Mesendoderm (in vitro differentiated cells): ENCODE data around the gene ANGPTL3.
"Not testable (repeated sequence)": the region's sequence is repeated elsewhere in the genome, so short reads cannot be mapped to it uniquely, and the experiment has no call there.

Experiments used
- DNase-seq: peaks from one replicate; pipeline ENCODE4 v3.0.0; 2013
- H2AK5ac ChIP-seq: 2 replicates; pipeline ENCODE4 v1.6.1; 2013; ENCODE audit warnings: low read length, inconsistent platforms
- H2BK120ac ChIP-seq: 2 replicates; pipeline ENCODE4 v1.6.1; 2013; ENCODE audit warnings: low read depth, mild to moderate bottlenecking, low read length, moderate library complexity, mixed read lengths
- H2BK15ac ChIP-seq: replicated peaks from 2 replicates; pipeline ENCODE4 v1.6.1; 2013; ENCODE audit warnings: low read depth, mild to moderate bottlenecking, moderate library complexity
- H2BK5ac ChIP-seq: 2 replicates; pipeline ENCODE4 v1.6.1; 2013; ENCODE audit warnings: low read length, inconsistent platforms
- H3K18ac ChIP-seq: 2 replicates; pipeline ENCODE4 v1.6.1; 2013; ENCODE audit warnings: mild to moderate bottlenecking, low read length, mixed read lengths
- H3K23ac ChIP-seq: one replicate; pipeline ENCODE4 v1.6.1; 2013; ENCODE audit warnings: low read length
- H3K27ac ChIP-seq: 2 replicates; pipeline ENCODE4 v1.5.1; 2013; ENCODE audit warnings: low read depth, mild to moderate bottlenecking, inconsistent platforms, low read length, moderate library complexity
- H3K27me3 ChIP-seq: 2 replicates; pipeline ENCODE4 v1.6.1; 2013; ENCODE audit warnings: low read length, control low read depth, mild to moderate bottlenecking, inconsistent platforms; ENCODE audit not compliant: insufficient read depth, poor library complexity
- H3K36me3 ChIP-seq: 2 replicates; pipeline ENCODE4 v1.6.1; 2013; ENCODE audit warnings: low read length, inconsistent platforms; ENCODE audit not compliant: control insufficient read depth, insufficient read depth
- H3K4ac ChIP-seq: one replicate; pipeline ENCODE4 v1.6.1; 2013; ENCODE audit warnings: low read depth, mild to moderate bottlenecking, low read length, moderate library complexity
- H3K4me1 ChIP-seq: 2 replicates; pipeline ENCODE4 v1.6.1; 2013; ENCODE audit warnings: low read depth, low read length, inconsistent platforms; ENCODE audit not compliant: control insufficient read depth
- H3K4me2 ChIP-seq: 2 replicates; pipeline ENCODE4 v1.6.1; 2013; ENCODE audit warnings: low read length
- H3K4me3 ChIP-seq: 2 replicates; pipeline ENCODE4 v1.5.1; 2013; ENCODE audit warnings: mild to moderate bottlenecking, low read length
- H3K56ac ChIP-seq: one replicate; pipeline ENCODE4 v1.6.1; 2013; ENCODE audit warnings: low read length
- H3K79me1 ChIP-seq: 2 replicates; pipeline ENCODE4 v1.6.1; 2013; ENCODE audit warnings: low read length, inconsistent platforms
- H3K79me2 ChIP-seq: 2 replicates; pipeline ENCODE4 v1.6.1; 2013; ENCODE audit warnings: mild to moderate bottlenecking, low read length; ENCODE audit not compliant: control insufficient read depth, insufficient read depth
- H3K9ac ChIP-seq: 2 replicates; pipeline ENCODE4 v1.6.1; 2013; ENCODE audit warnings: low read length, inconsistent platforms
- H4K5ac ChIP-seq: one replicate; pipeline ENCODE4 v1.6.1; 2013; ENCODE audit warnings: low read length
- H4K8ac ChIP-seq: one replicate; pipeline ENCODE4 v1.6.1; 2013; ENCODE audit warnings: low read depth, mild to moderate bottlenecking, control low read depth, low read length, moderate library complexity
- WGBS: extraction: QIAGEN DNeasy Blood & Tissue Kit; methylation state at CpG from one replicate; pipeline ENCODE4 v1.1.7; 2013; ENCODE audit warnings: low lambda C conversion rate, missing lambda C conversion rate; ENCODE audit not compliant: insufficient coverage; ENCODE audit errors: extremely low coverage; 5-methylcytosine and 5-hydroxymethylcytosine counted together

Gene ANGPTL3

GRCh38 chr1:62593825-62594394 lies 3.4 kb upstream of the ANGPTL3 start:
- Histone ChIP-seq H3K27ac (no peak overlapping the region), H2BK120ac (no peak overlapping the region), H2AK5ac (no peak overlapping the region), H4K5ac (no peak overlapping the region), H3K79me2 (no peaks in the 10 kb centered on the region), H3K36me3 (no peaks in the 10 kb centered on the region), H3K4me2 (no peak overlapping the region), H4K8ac (no peak overlapping the region), H3K27me3 (no peaks in the 10 kb centered on the region), H3K79me1 (no peaks in the 10 kb centered on the region), H3K4ac (no peak overlapping the region), H3K23ac (no peak overlapping the region), H3K9ac (no peak overlapping the region), H2BK15ac (no peak overlapping the region), H3K56ac (no peak overlapping the region), H2BK5ac (no peak overlapping the region), H3K18ac (no peak overlapping the region), H3K4me3 (no peak overlapping the region), H3K4me1 (no peaks in the 10 kb centered on the region)
- WGBS, result no CpG with 5 or more reads among the region's 2 CpGs
- peak; percentile 11 for DNase-seq

GRCh38 chr1:62595647-62596046 lies 1.7 kb upstream of the ANGPTL3 start:
- no peak overlapping the region for H3K27ac ChIP-seq
- no peak overlapping the region for H2AK5ac ChIP-seq
- H3K4me3 ChIP-seq, result no peak overlapping the region
- H3K79me1 ChIP-seq, result no peaks in the 10 kb centered on the region
- no peak overlapping the region for H3K9ac ChIP-seq
- no peak overlapping the region for H3K4me2 ChIP-seq
- DNase-seq, result no peak
- no peak overlapping the region for H4K8ac ChIP-seq
- no peak overlapping the region for H2BK120ac ChIP-seq
- WGBS, result no CpG with 5 or more reads among the region's 3 CpGs
- H3K27me3 ChIP-seq, result no peaks in the 10 kb centered on the region
- no peak overlapping the region for H4K5ac ChIP-seq
- no peaks in the 10 kb centered on the region for H3K79me2 ChIP-seq
- H3K18ac ChIP-seq, result no peak overlapping the region
- no peak overlapping the region for H2BK5ac ChIP-seq
- H3K56ac ChIP-seq, result no peak overlapping the region
- no peak overlapping the region for H3K4ac ChIP-seq
- no peaks in the 10 kb centered on the region for H3K4me1 ChIP-seq
- no peak overlapping the region for H2BK15ac ChIP-seq
- H3K36me3 ChIP-seq, result no peaks in the 10 kb centered on the region
- H3K23ac ChIP-seq, result no peak overlapping the region

GRCh38 chr1:62599044-62599443 lies 1.7 kb downstream of the ANGPTL3 start:
- no peaks in the 10 kb centered on the region for H3K79me1 ChIP-seq
- no peak overlapping the region for H3K18ac ChIP-seq
- no peaks in the 10 kb centered on the region for H3K36me3 ChIP-seq
- H3K4ac ChIP-seq, result no peak overlapping the region
- no peak overlapping the region for H3K23ac ChIP-seq
- no peak overlapping the region for H4K8ac ChIP-seq
- H2BK5ac ChIP-seq, result no peak overlapping the region
- H3K27ac ChIP-seq, result no peak overlapping the region
- no peak overlapping the region for H3K9ac ChIP-seq
- no peak overlapping the region for H3K4me2 ChIP-seq
- H2BK15ac ChIP-seq, result no peak overlapping the region
- no peaks in the 10 kb centered on the region for H3K27me3 ChIP-seq
- no peak overlapping the region for H2BK120ac ChIP-seq
- H2AK5ac ChIP-seq, result no peak overlapping the region
- no peaks in the 10 kb centered on the region for H3K4me1 ChIP-seq
- H3K4me3 ChIP-seq, result no peak overlapping the region
- no peak overlapping the region for H3K56ac ChIP-seq
- no peaks in the 10 kb centered on the region for H3K79me2 ChIP-seq
- WGBS, result no CpG with 5 or more reads among the region's 5 CpGs
- no peak for DNase-seq
- H4K5ac ChIP-seq, result no peak overlapping the region

- H3K79me2 ChIP-seq, result no peaks in the 10 kb centered on the region
- H2AK5ac ChIP-seq, result no peak overlapping the region
- no peak overlapping the region for H3K56ac ChIP-seq
- no peaks in the 10 kb centered on the region for H3K4me1 ChIP-seq
- no peaks in the 10 kb centered on the region for H3K36me3 ChIP-seq
- H3K9ac ChIP-seq, result no peak overlapping the region
- H2BK5ac ChIP-seq, result no peak overlapping the region
- H3K27me3 ChIP-seq, result no peaks in the 10 kb centered on the region
- H3K4me3 ChIP-seq, result no peak overlapping the region
- no peak overlapping the region for H4K8ac ChIP-seq
- H3K18ac ChIP-seq, result no peak overlapping the region
- no peak overlapping the region for H3K4ac ChIP-seq
- H3K79me1 ChIP-seq, result no peaks in the 10 kb centered on the region
- no peak overlapping the region for H3K23ac ChIP-seq
- H2BK15ac ChIP-seq, result no peak overlapping the region
- no peak overlapping the region for H3K4me2 ChIP-seq
- no peak overlapping the region for H4K5ac ChIP-seq
- H3K27ac ChIP-seq, result no peak overlapping the region
- WGBS, result no CpG with 5 or more reads among the region's 2 CpGs
- no peak for DNase-seq
- H2BK120ac ChIP-seq, result no peak overlapping the region
These were observed 4.1 kb downstream of the ANGPTL3 start for GRCh38 chr1:62601457-62601856.

GRCh38 chr1:62608905-62609304 lies 11.6 kb downstream of the ANGPTL3 start:
- no peak overlapping the region for H2BK120ac ChIP-seq

GRCh38 chr1:62610588-62610987 lies 13.3 kb downstream of the ANGPTL3 start:
- not testable (repeated sequence) for H3K4me2 ChIP-seq, H2BK5ac ChIP-seq, H3K18ac ChIP-seq, H3K27me3 ChIP-seq, H3K4me1 ChIP-seq, H2BK15ac ChIP-seq, H2AK5ac ChIP-seq, H3K4ac ChIP-seq, H3K56ac ChIP-seq, H4K8ac ChIP-seq, H2BK120ac ChIP-seq, H3K79me1 ChIP-seq, H3K79me2 ChIP-seq, H3K27ac ChIP-seq, H3K23ac ChIP-seq, H3K4me3 ChIP-seq, H4K5ac ChIP-seq, DNase-seq, H3K9ac ChIP-seq, H3K36me3 ChIP-seq
- WGBS, result no CpG with 5 or more reads among the region's 1 CpG

More at GRCh38 chr1:62608905-62609304, 11.6 kb downstream of the ANGPTL3 start:
- no peak overlapping the region for H2AK5ac ChIP-seq
- no peak overlapping the region for H3K4me3 ChIP-seq
- DNase-seq, result no peak
- H3K18ac ChIP-seq, result no peak overlapping the region
- no peak overlapping the region for H3K9ac ChIP-seq
- H3K27me3 ChIP-seq, result no peaks in the 10 kb centered on the region
- H4K5ac ChIP-seq, result no peak overlapping the region
- no peak overlapping the region for H3K4ac ChIP-seq
- no peak overlapping the region for H3K27ac ChIP-seq
- no peak overlapping the region for H2BK15ac ChIP-seq
- no peak overlapping the region for H3K56ac ChIP-seq
- H3K36me3 ChIP-seq, result no peaks in the 10 kb centered on the region
- no peak overlapping the region for H3K23ac ChIP-seq
- H3K4me1 ChIP-seq, result no peaks in the 10 kb centered on the region
- no peaks in the 10 kb centered on the region for H3K79me1 ChIP-seq
- H4K8ac ChIP-seq, result no peak overlapping the region
- H3K79me2 ChIP-seq, result no peaks in the 10 kb centered on the region
- no peak overlapping the region for H2BK5ac ChIP-seq
- no peak overlapping the region for H3K4me2 ChIP-seq
